H1 (cell line): Measurements from ENCODE around the gene VRK3. TPM values are rescaled to one million over a fixed set of nuclear protein-coding genes. Genes with fewer than 3 reads are reported as not detected.

Source experiments
- CTCF ChIA-PET: fragments of 300-600 bp; sonication (Branson Sonifier 250); formaldehyde crosslinking; loops from one replicate; lab custom pipeline; 2021; ENCODE audit not compliant: partially characterized antibody; lab: Charles Lee
- POLR2A ChIA-PET: fragments of 300-600 bp; sonication (Branson Sonifier 250); formaldehyde crosslinking; loops from one replicate; lab custom pipeline; 2021; ENCODE audit warnings: inconsistent platforms; ENCODE audit not compliant: partially characterized antibody; lab: Charles Lee
- DNase-seq, 2 experiments: peaks; one replicate each; pipeline versions ENCODE4 v3.0.0 to v3.0.0-alpha.2; 2010 to 2022; ENCODE audit warnings: low spot score in 2 of 2, low read depth in 1 of 2, mixed read lengths in 1 of 2
- FAIRE-seq: peaks from 2 replicates; lab custom pipeline; 2011; peaks lifted over from hg19 to GRCh38; lab: Jason Lieb, UNC
- H2AFZ ChIP-seq: 2 replicates; pipeline ENCODE4 v1.8.1; 2012; ENCODE audit warnings: low read length, inconsistent platforms
- H2AK5ac ChIP-seq: 2 replicates; pipeline ENCODE4 v1.6.1; 2013; ENCODE audit warnings: low read depth, low read length
- H2BK120ac ChIP-seq: replicated peaks from 2 replicates; pipeline ENCODE3; 2013; ENCODE audit warnings: low read depth, low read length, inconsistent platforms
- H2BK12ac ChIP-seq: 2 replicates; pipeline ENCODE4 v1.6.1; 2013; ENCODE audit warnings: low read depth, low read length
- H2BK15ac ChIP-seq: 2 replicates; pipeline ENCODE4 v1.6.1; 2013; ENCODE audit warnings: low read length
- H2BK20ac ChIP-seq: 2 replicates; pipeline ENCODE4 v1.6.1; 2013; ENCODE audit warnings: low read length
- H2BK5ac ChIP-seq: 2 replicates; pipeline ENCODE4 v1.6.1; 2013; ENCODE audit warnings: low read depth, low read length
- H3K14ac ChIP-seq: 2 replicates; pipeline ENCODE4 v1.6.1; 2013; ENCODE audit warnings: inconsistent platforms; ENCODE audit not compliant: insufficient read length
- H3K18ac ChIP-seq: 2 replicates; pipeline ENCODE4 v1.6.1; 2013; ENCODE audit warnings: low read length; ENCODE audit errors: extremely low read depth
- H3K23ac ChIP-seq: 2 replicates; pipeline ENCODE4 v1.6.1; 2013; ENCODE audit warnings: inconsistent platforms; ENCODE audit not compliant: insufficient read length
- H3K23me2 ChIP-seq: 2 replicates; pipeline ENCODE4 v1.6.1; 2013; ENCODE audit warnings: low read depth, low read length
- H3K27ac ChIP-seq: 2 replicates; pipeline ENCODE4 v1.6.1; 2011; ENCODE audit warnings: low read depth, low read length, inconsistent platforms
- H3K27me3 ChIP-seq, 4 experiments: replicated peaks in 1 of 4; 1 replicate in 1 of 4; 2 replicates in 3 of 4; pipeline versions ENCODE4 v1.6.1 to v1.8.1; 2011 to 2013; ENCODE audit warnings: low read length in 3 of 4, mild to moderate bottlenecking in 3 of 4, inconsistent platforms in 2 of 4, mixed read lengths in 2 of 4, moderate library complexity in 1 of 4; ENCODE audit not compliant: control insufficient read depth in 3 of 4, insufficient read depth in 3 of 4; ENCODE audit errors: extremely low read depth in 1 of 4
- H3K36me3 ChIP-seq, 4 experiments: 2 replicates each; pipeline versions ENCODE4 v1.6.1 to v1.8.1; 2011 to 2013; ENCODE audit warnings: mild to moderate bottlenecking in 4 of 4, low read length in 3 of 4, moderate library complexity in 2 of 4, control low read depth in 1 of 4, inconsistent platforms in 1 of 4; ENCODE audit not compliant: insufficient read depth in 4 of 4, control insufficient read depth in 2 of 4
- H3K4ac ChIP-seq: replicated peaks from 2 replicates; pipeline ENCODE3; 2013; ENCODE audit warnings: low read length, low read depth, mixed read lengths, inconsistent platforms; ENCODE audit not compliant: insufficient read length
- H3K4me1 ChIP-seq, 4 experiments: replicated peaks in 1 of 4; 1 replicate in 1 of 4; 2 replicates in 3 of 4; pipeline versions ENCODE4 v1.6.1 to v1.8.1; 2011 to 2013; ENCODE audit warnings: low read length in 3 of 4, inconsistent platforms in 2 of 4, mixed read lengths in 1 of 4; ENCODE audit not compliant: insufficient read depth in 4 of 4, control insufficient read depth in 3 of 4
- H3K4me2 ChIP-seq, 2 experiments: 2 replicates each; pipeline versions ENCODE4 v1.6.1 to v1.8.1; 2011 to 2013; ENCODE audit warnings: low read depth in 2 of 2, low read length in 2 of 2, control low read depth in 1 of 2, inconsistent platforms in 1 of 2, mild to moderate bottlenecking in 1 of 2; ENCODE audit not compliant: insufficient read depth in 1 of 2
- H3K4me3 ChIP-seq, 4 experiments: fragments of 200-600, 300-600 bp in 1 of 4; sonication (generic), shearing (Covaris generic), sonication (Bioruptor Twin) in 1 of 4; 2 replicates each; pipeline versions ENCODE4 v1.5.1 to v1.8.1; 2011 to 2016; ENCODE audit warnings: low read length in 4 of 4, low read depth in 3 of 4, control low read depth in 2 of 4, inconsistent platforms in 2 of 4, mild to moderate bottlenecking in 2 of 4, mixed read lengths in 1 of 4, moderate library complexity in 1 of 4; ENCODE audit not compliant: insufficient read depth in 2 of 4; ENCODE audit errors: extremely low read depth in 1 of 4
- H3K56ac ChIP-seq: replicated peaks from 2 replicates; pipeline ENCODE3; 2013; ENCODE audit warnings: low read depth, mild to moderate bottlenecking, mixed read lengths, low read length, inconsistent platforms; ENCODE audit not compliant: insufficient read length
- H3K79me1 ChIP-seq: 2 replicates; pipeline ENCODE4 v1.6.1; 2013; ENCODE audit warnings: low read depth, low read length, control low read depth
- H3K79me2 ChIP-seq, 2 experiments: 2 replicates each; pipeline versions ENCODE4 v1.6.1 to v1.8.1; 2012 to 2013; ENCODE audit warnings: low read length in 2 of 2, mild to moderate bottlenecking in 2 of 2, inconsistent platforms in 1 of 2; ENCODE audit not compliant: insufficient read depth in 2 of 2, control insufficient read depth in 1 of 2
- H3K9ac ChIP-seq, 4 experiments: replicated peaks in 1 of 4; 1 replicate in 1 of 4; 2 replicates in 3 of 4; pipeline versions ENCODE4 v1.6.1 to v1.8.1; 2011 to 2013; ENCODE audit warnings: low read depth in 3 of 4, low read length in 3 of 4, control low read depth in 2 of 4, mild to moderate bottlenecking in 2 of 4, moderate library complexity in 2 of 4, inconsistent platforms in 1 of 4; ENCODE audit errors: extremely low read depth in 1 of 4
- H3K9me3 ChIP-seq, 2 experiments: 2 replicates each; pipeline versions ENCODE4 v1.6.1 to v1.8.1; 2012 to 2013; ENCODE audit warnings: mild to moderate bottlenecking in 2 of 2, moderate library complexity in 2 of 2, control low read depth in 1 of 2, inconsistent platforms in 1 of 2, low read depth in 1 of 2, low read length in 1 of 2, mixed read lengths in 1 of 2; ENCODE audit not compliant: insufficient read depth in 2 of 2
- H4K20me1 ChIP-seq, 2 experiments: replicated peaks in 1 of 2; 2 replicates each; pipeline versions ENCODE3 to v1.8.1; 2011 to 2013; ENCODE audit warnings: inconsistent platforms in 2 of 2, low read length in 2 of 2, mild to moderate bottlenecking in 1 of 2; ENCODE audit not compliant: insufficient read depth in 2 of 2, control insufficient read depth in 1 of 2
- H4K5ac ChIP-seq: 2 replicates; pipeline ENCODE4 v1.6.1; 2013; ENCODE audit warnings: low read length, low read depth, mixed read lengths, inconsistent platforms; ENCODE audit not compliant: insufficient read length
- H4K8ac ChIP-seq: 2 replicates; pipeline ENCODE4 v1.8.0; 2013; ENCODE audit warnings: mild to moderate bottlenecking, moderate library complexity, low read length, inconsistent platforms; ENCODE audit not compliant: insufficient read depth; ENCODE audit errors: extremely low read depth
- H4K91ac ChIP-seq: replicated peaks from 2 replicates; pipeline ENCODE3; 2013; ENCODE audit warnings: low read length, mixed read lengths, inconsistent platforms; ENCODE audit not compliant: insufficient read length
- BRCA1 ChIP-seq: IDR thresholded peaks from 2 replicates; pipeline ENCODE4 v1.6.1; 2012; ENCODE audit warnings: low read depth, low read length, improper control_type of control experiment
- CHD1 ChIP-seq: IDR thresholded peaks from 2 replicates; pipeline ENCODE4 v1.6.1; 2012; ENCODE audit warnings: low read depth, low read length, improper control_type of control experiment
- CHD2 ChIP-seq: IDR thresholded peaks from 2 replicates; pipeline ENCODE4 v1.6.1; 2012; ENCODE audit warnings: low read length, improper control_type of control experiment
- CREB1 ChIP-seq: IDR thresholded peaks from 2 replicates; pipeline ENCODE4 v1.6.1; 2012; ENCODE audit warnings: inconsistent platforms
- E2F6 ChIP-seq: IDR thresholded peaks from 2 replicates; pipeline ENCODE4 v1.6.1; 2012; ENCODE audit warnings: inconsistent platforms
- GTF2F1 ChIP-seq: IDR thresholded peaks from 2 replicates; pipeline ENCODE4 v1.6.1; 2012; ENCODE audit warnings: low read depth, low read length, improper control_type of control experiment, borderline replicate concordance
- HDAC2 ChIP-seq, 2 experiments: fragments of 300-600 bp in 1 of 2; sonication (generic) in 1 of 2; IDR thresholded peaks; 2 replicates each; pipeline ENCODE4 v1.6.1; 2011 to 2012; ENCODE audit warnings: low read depth in 2 of 2, low read length in 2 of 2, mild to moderate bottlenecking in 2 of 2, moderate library complexity in 2 of 2, borderline replicate concordance in 1 of 2, inconsistent platforms in 1 of 2
- HDAC6 ChIP-seq: IDR thresholded peaks from one replicate; pipeline ENCODE4 v1.7.1; 2012; ENCODE audit warnings: low read depth, mild to moderate bottlenecking, inconsistent platforms, low read length, moderate library complexity
- POLR2AphosphoS5 ChIP-seq: IDR thresholded peaks from 2 replicates; pipeline ENCODE4 v1.6.1; 2011; ENCODE audit warnings: low read depth, low read length
- RBBP5 ChIP-seq: IDR thresholded peaks from 2 replicates; pipeline ENCODE4 v1.7.1; 2012; ENCODE audit warnings: low read depth, mild to moderate bottlenecking, inconsistent platforms, low read length, moderate library complexity, borderline replicate concordance
- SIN3A ChIP-seq, 2 experiments: IDR thresholded peaks in 1 of 2; conservative IDR thresholded peaks in 1 of 2; 2 replicates each; pipeline ENCODE4 v1.6.1; 2011 to 2012; ENCODE audit warnings: low read length in 2 of 2, improper control_type of control experiment in 1 of 2, low read depth in 1 of 2, mild to moderate bottlenecking in 1 of 2
- SIRT6 ChIP-seq: IDR thresholded peaks from one replicate; pipeline ENCODE4 v1.7.1; 2012; ENCODE audit warnings: low read length, inconsistent platforms
- SP4 ChIP-seq: IDR thresholded peaks from 2 replicates; pipeline ENCODE4 v1.6.1; 2012; ENCODE audit warnings: low read length, inconsistent platforms
- TAF1 ChIP-seq: IDR thresholded peaks from 2 replicates; pipeline ENCODE4 v1.6.1; 2011; ENCODE audit warnings: mild to moderate bottlenecking, low read depth, low read length
- TEAD4 ChIP-seq: IDR thresholded peaks from 2 replicates; pipeline ENCODE4 v1.6.1; 2012; ENCODE audit warnings: low read depth, low read length, inconsistent platforms, mixed read lengths
- WGBS, 2 experiments: shearing (Covaris generic) in 1 of 2; methylation state at CpG; one replicate each; pipeline versions ENCODE4 v1.1.6 to v1.1.7; 2013 to 2015; ENCODE audit warnings: low lambda C conversion rate in 2 of 2, mixed read lengths in 2 of 2, inconsistent platforms in 1 of 2, low coverage in 1 of 2, missing lambda C conversion rate in 1 of 2; ENCODE audit not compliant: insufficient replicate concordance in 2 of 2, insufficient coverage in 1 of 2, insufficient read length in 1 of 2; ENCODE audit errors: extremely low coverage in 1 of 2, missing lambda C conversion rate in 1 of 2; 5-methylcytosine and 5-hydroxymethylcytosine counted together
- polyA plus RNA-seq, 7 experiments: library from polyadenylated mRNA; depleted of rRNA in 3 of 7; stranded (reverse) in 5 of 7; unstranded in 2 of 7; fragments of >200 nt in 5 of 7; fragments of 200-250 nt in 2 of 7; gene quantifications; 1 replicate in 5 of 7; 2 replicates in 1 of 7; 4 replicates in 1 of 7; pipeline versions ENCODE4 v1.2.1 to v1.2.3, GENCODE V29; 2011 to 2013; ENCODE audit warnings: missing spikeins in 2 of 7, mixed read lengths in 2 of 7
- total RNA-seq: library from RNA; stranded (reverse); fragmentation: NEBNext Ultra II Directional; extraction: Animal tissue kit (Norgen Biotek cat#: 25700); gene quantifications from 2 replicates; pipeline ENCODE4 v1.2.1, GENCODE V29; 2021

The VRK3 gene
- total and polyA plus RNA-seq, 2 of the 8 experiments (the other 6 are each of a cell fraction or from before 2014, with no cell fraction given) = 21.3 to 36.1 TPM

- Histone ChIP-seq H3K9me3 (peaks cover 36 to 50% of the 10 kb centered on the region in 2 experiments), H3K23me2 (0 out of 2 replicates have a peak, but pooled peaks cover 3% of the 10 kb centered on the region), H3K27ac (no peak overlapping the region), H3K27me3 (no peaks in the 10 kb centered on the region), H3K14ac (no peak overlapping the region), H3K79me1 (no peaks in the 10 kb centered on the region), H3K18ac (no peak overlapping the region), H4K20me1 (no peaks in the 10 kb centered on the region), H2AFZ (no peak overlapping the region), H2BK120ac (no peak overlapping the region), H3K56ac (no peak overlapping the region), H3K4me3 (no peak overlapping the region), H2BK15ac (no peak overlapping the region), H3K4me2 (no peak overlapping the region), H4K91ac (no peak overlapping the region), H2BK12ac (no peak overlapping the region), H2BK20ac (no peak overlapping the region), H2AK5ac (no peak overlapping the region), H3K4me1 (no peaks in the 10 kb centered on the region), H4K8ac (no peak overlapping the region), H4K5ac (no peak overlapping the region), H3K4ac (no peak overlapping the region), H3K9ac (no peak overlapping the region), H3K79me2 (no peaks in the 10 kb centered on the region), H3K36me3 (peaks cover 3 to 13% (median 9%) of the 10 kb centered on the region in 4 experiments; a peak in 4 of 8 replicates), H2BK5ac (0 out of 2 replicates have a peak overlapping the region, but pooled peaks have one; percentile 24), H3K23ac (no peak overlapping the region)
- no peak for DNase-seq
- CTCF ChIA-PET = interaction anchor here (0.6 kb wide), 1 partner anchor 1080 kb away, joined by 3 read pairs; no protein-coding TSS in a partner anchor
- FAIRE-seq = no peak
- 83% methylated on average over 7 of the region's 8 CpGs; no CpG with 5 or more reads in 1 of the 2 experiments for WGBS, 2 experiments
- POLR2A ChIA-PET = no interaction called here
- TF ChIP-seq SIRT6 (no peak), SIN3A (conservative IDR thresholded peaks at IDR 0.05 in 1 of 2, IDR thresholded peaks at IDR 0.05 in 1 of 2; ENCODE audit: low read depth in 1 of 2, low read length in 2 of 2) (no peak), CHD2 (no peak), RBBP5 (no peak), POLR2AphosphoS5 (no peak), TAF1 (no peak), HDAC6 (no peak), HDAC2 (IDR thresholded peaks at IDR 0.05; ENCODE audit: borderline replicate concordance in 1 of 2, low read depth in 2 of 2, low read length in 2 of 2) (no peak), BRCA1 (no peak), E2F6 (no peak), TEAD4 (no peak), GTF2F1 (no peak), CHD1 (no peak), CREB1 (no peak), SP4 (no peak)
Measured at GRCh38 chr19:50051964-50052363, 26.8 kb upstream of the VRK3 start.
